Loucy (cell line): ENCODE measurements around the gene CRY2.

Experiments used
- H2AFZ ChIP-seq: fragments of 200-600 bp; sonication (generic); 2 replicates; pipeline ENCODE4 v1.6.0; 2016; ENCODE audit warnings: antibody characterized with exemption, mild to moderate bottlenecking, low read length, moderate library complexity
- H3F3A ChIP-seq: fragments of 200-600 bp; 2 replicates; pipeline ENCODE4 v1.6.0; 2016; ENCODE audit warnings: antibody characterized with exemption, low read depth, mild to moderate bottlenecking
- H3K27me3 ChIP-seq: fragments of 200-600 bp; sonication (generic); 2 replicates; pipeline ENCODE4 v1.6.1; 2014; ENCODE audit warnings: low read length, mild to moderate bottlenecking; ENCODE audit not compliant: insufficient read depth, poor library complexity, severe bottlenecking
- H3K36me3 ChIP-seq: fragments of 200-600 bp; sonication (generic); 2 replicates; pipeline ENCODE4 v1.6.1; 2016; ENCODE audit warnings: low read length; ENCODE audit not compliant: insufficient read depth
- H3K4me1 ChIP-seq: fragments of 200-600 bp; sonication (generic); 2 replicates; pipeline ENCODE4 v1.5.1; 2014; ENCODE audit warnings: low read length, mild to moderate bottlenecking; ENCODE audit not compliant: insufficient read depth, poor library complexity, severe bottlenecking
- H3K4me2 ChIP-seq: fragments of 200-600 bp; sonication (generic); 2 replicates; pipeline ENCODE4 v1.6.0; 2014; ENCODE audit warnings: antibody characterized with exemption, low read length, low read depth, mild to moderate bottlenecking; ENCODE audit not compliant: poor library complexity, severe bottlenecking
- H3K4me3 ChIP-seq: fragments of 200-600 bp; sonication (generic); 2 replicates; pipeline ENCODE4 v1.5.1; 2014; ENCODE audit warnings: low read length, mild to moderate bottlenecking, mixed read lengths; ENCODE audit not compliant: poor library complexity, severe bottlenecking
- H3K79me2 ChIP-seq: fragments of 200-600 bp; sonication (generic); 2 replicates; pipeline ENCODE4 v1.6.1; 2014; ENCODE audit warnings: low read length; ENCODE audit not compliant: insufficient read depth
- H3K9ac ChIP-seq: fragments of 200-600 bp; sonication (generic); 2 replicates; pipeline ENCODE4 v1.6.0; 2014; ENCODE audit warnings: mild to moderate bottlenecking, low read depth, low read length, moderate library complexity; ENCODE audit not compliant: poor library complexity, severe bottlenecking
- H3K9me2 ChIP-seq: fragments of 200-600 bp; sonication (generic); replicated peaks from 2 replicates; pipeline ENCODE4 v1.6.1; 2016; ENCODE audit warnings: low read depth, low read length, mixed read lengths
- H3K9me3 ChIP-seq: fragments of 200-600 bp; sonication (generic); 2 replicates; pipeline ENCODE4 v1.6.1; 2014; ENCODE audit warnings: mild to moderate bottlenecking, antibody characterized with exemption, low read length, low read depth; ENCODE audit not compliant: insufficient read depth
- H4K20me1 ChIP-seq: fragments of 200-600 bp; sonication (generic); 2 replicates; pipeline ENCODE4 v1.6.0; 2014; ENCODE audit warnings: antibody characterized with exemption, low read length, mild to moderate bottlenecking; ENCODE audit not compliant: insufficient read depth, poor library complexity, severe bottlenecking
- CTCF ChIP-seq: fragments of 200-600 bp; sonication (generic); conservative IDR thresholded peaks from 2 replicates; pipeline ENCODE4 v1.5.1; 2014; ENCODE audit warnings: mild to moderate bottlenecking, antibody characterized with exemption, low read length
- EZH2phosphoT487 ChIP-seq: fragments of 200-600 bp; IDR thresholded peaks from 2 replicates; pipeline ENCODE4 v1.6.1; 2018; ENCODE audit warnings: antibody characterized with exemption, mild to moderate bottlenecking, moderate library complexity, borderline replicate concordance

CRY2 gene

GRCh38 chr11:45876401-45876800 lies 29.1 kb downstream of the CRY2 start:
- no peak overlapping the region for H3K4me3 ChIP-seq
- no peaks in the 10 kb centered on the region for H3F3A ChIP-seq
- H4K20me1 ChIP-seq: no peaks in the 10 kb centered on the region
- no peaks in the 10 kb centered on the region for H3K9me3 ChIP-seq
- no peaks in the 10 kb centered on the region for H3K27me3 ChIP-seq
- H2AFZ ChIP-seq: no peak overlapping the region
- H3K79me2 ChIP-seq: no peaks in the 10 kb centered on the region
- H3K9me2 ChIP-seq: no peaks in the 10 kb centered on the region
- H3K36me3 ChIP-seq: peaks cover 56% of the 10 kb centered on the region; the same call in 1 of the 2 replicates
- H3K4me1 ChIP-seq: peaks cover 6% of the 10 kb centered on the region
- TF ChIP-seq EZH2phosphoT487 (no peak), CTCF (no peak)
- no peak overlapping the region for H3K4me2 ChIP-seq
- H3K9ac ChIP-seq: no peak overlapping the region

GRCh38 chr11:45877221-45877620 lies 29.9 kb downstream of the CRY2 start:
- no peak overlapping the region for H3K4me2 ChIP-seq
- no peak overlapping the region for H2AFZ ChIP-seq
- H3K9me2 ChIP-seq: no peaks in the 10 kb centered on the region
- H3K4me3 ChIP-seq: no peak overlapping the region
- no peak overlapping the region for H3K9ac ChIP-seq
- H3K9me3 ChIP-seq: no peaks in the 10 kb centered on the region
- H3K4me1 ChIP-seq: no peaks in the 10 kb centered on the region
- peaks cover 56% of the 10 kb centered on the region; the same call in 1 of the 2 replicates for H3K36me3 ChIP-seq
- H3K27me3 ChIP-seq: no peaks in the 10 kb centered on the region
- no peaks in the 10 kb centered on the region for H3F3A ChIP-seq
- H3K79me2 ChIP-seq: no peaks in the 10 kb centered on the region
- TF ChIP-seq EZH2phosphoT487: no peak
- TF ChIP-seq CTCF: no peak
- H4K20me1 ChIP-seq: no peaks in the 10 kb centered on the region

- no peaks in the 10 kb centered on the region for H3K4me1 ChIP-seq
- H4K20me1 ChIP-seq: no peaks in the 10 kb centered on the region
- H3F3A ChIP-seq: no peaks in the 10 kb centered on the region
- no peaks in the 10 kb centered on the region for H3K9me3 ChIP-seq
- TF ChIP-seq EZH2phosphoT487 (no peak), CTCF (no peak)
- H3K4me2 ChIP-seq: no peak overlapping the region
- H3K9ac ChIP-seq: no peak overlapping the region
- no peaks in the 10 kb centered on the region for H3K27me3 ChIP-seq
- no peak overlapping the region for H2AFZ ChIP-seq
- peaks cover 58% of the 10 kb centered on the region; the same call in 1 of the 2 replicates for H3K36me3 ChIP-seq
- no peaks in the 10 kb centered on the region for H3K79me2 ChIP-seq
- no peaks in the 10 kb centered on the region for H3K9me2 ChIP-seq
- H3K4me3 ChIP-seq: no peak overlapping the region
Measured at GRCh38 chr11:45877845-45878244, 30.6 kb downstream of the CRY2 start.
